Right atrium auricular region (tissue), 2 donors: ENCODE data around the gene MRNIP. TPM values are rescaled to one million over a fixed set of nuclear protein-coding genes. Genes with fewer than 3 reads are reported as not detected.

Experiments
- DNase-seq: peaks from one replicate; pipeline ENCODE4 v3.0.0-alpha.2; 2019; ENCODE audit warnings: low spot score
- H3K27ac ChIP-seq, 2 donors: fragments of 200-600 bp; sonication (generic); 1 replicate in 1 of 2; 2 replicates in 1 of 2; pipeline ENCODE4 v1.5.1; 2016 to 2019
- H3K27me3 ChIP-seq, 2 donors: fragments of 200-600 bp; sonication (generic); one replicate each; pipeline versions ENCODE4 v1.5.1 to v1.6.0; 2017 to 2019
- H3K36me3 ChIP-seq: fragments of 200-600 bp; sonication (generic); one replicate; pipeline ENCODE4 v1.5.1; 2016
- H3K4me1 ChIP-seq, 2 donors: fragments of 200-600 bp; sonication (generic); one replicate each; pipeline versions ENCODE4 v1.5.1 to v1.6.0; 2017 to 2019
- H3K4me3 ChIP-seq, 2 donors: fragments of 200-600 bp; sonication (generic); 1 replicate in 1 of 2; 2 replicates in 1 of 2; pipeline ENCODE4 v1.5.1; 2017 to 2019; ENCODE audit warnings: mild to moderate bottlenecking in 1 of 2, moderate library complexity in 1 of 2
- H3K9me3 ChIP-seq, 2 donors: fragments of 200-600 bp; sonication (generic); one replicate each; pipeline ENCODE4 v1.5.1; 2019
- CTCF ChIP-seq, 2 donors: fragments of 200-600 bp; sonication (generic); IDR thresholded peaks; one replicate each; pipeline ENCODE4 v1.5.1; 2019; ENCODE audit warnings: antibody characterized with exemption in 2 of 2
- total RNA-seq, 2 donors: library from RNA; depleted of rRNA; stranded (reverse); fragments of >200 nt; gene quantifications; one replicate each; pipeline ENCODE4 v1.1.0, GENCODE V29; 2016

MRNIP gene
- total RNA-seq, 2 donors from 2014 or later, result 12.5 to 20.3 TPM

- no peaks in the 10 kb centered on the region for H3K9me3 ChIP-seq
- H3K36me3 ChIP-seq, result peaks cover 23% of the 10 kb centered on the region
- no peak for DNase-seq
- no peaks in the 10 kb centered on the region for H3K27me3 ChIP-seq
- no peak overlapping the region for H3K4me3 ChIP-seq
- no peak for TF ChIP-seq CTCF (IDR thresholded peaks at IDR 0.05)
- H3K4me1 ChIP-seq, result peaks cover 0 to 48% of the 10 kb centered on the region in 2 donors
- no peak overlapping the region for H3K27ac ChIP-seq
Observed at GRCh38 chr5:179803651-179804554, 54.7 kb downstream of the MRNIP start.

GRCh38 chr5:179802950-179803562 is 55.6 kb downstream of the MRNIP start:
- no peak overlapping the region for H3K4me3 ChIP-seq
- H3K4me1 ChIP-seq, result peaks cover 0 to 47% of the 10 kb centered on the region in 2 donors
- no peak for TF ChIP-seq CTCF (IDR thresholded peaks at IDR 0.05)
- peaks cover 32% of the 10 kb centered on the region for H3K36me3 ChIP-seq
- H3K27me3 ChIP-seq, result no peaks in the 10 kb centered on the region
- H3K9me3 ChIP-seq, result no peaks in the 10 kb centered on the region
- no peak overlapping the region for H3K27ac ChIP-seq
- DNase-seq, result no peak

GRCh38 chr5:179802207-179802883 is 56.3 kb downstream of the MRNIP start:
- Histone ChIP-seq H3K4me1 (peaks cover 0 to 40% of the 10 kb centered on the region in 2 donors), H3K36me3 (peaks cover 39% of the 10 kb centered on the region), H3K4me3 (no peak overlapping the region), H3K9me3 (no peaks in the 10 kb centered on the region), H3K27me3 (no peaks in the 10 kb centered on the region), H3K27ac (no peak overlapping the region)
- no peak for TF ChIP-seq CTCF (IDR thresholded peaks at IDR 0.05)
- no peak for DNase-seq

- Histone ChIP-seq H3K4me1 (peaks cover 0 to 44% of the 10 kb centered on the region in 2 donors), H3K36me3 (peaks cover 42% of the 10 kb centered on the region)
- peak; percentile 41 to 79 for TF ChIP-seq CTCF (IDR thresholded peaks at IDR 0.05)
Observed at GRCh38 chr5:179801304-179802206, 57.1 kb downstream of the MRNIP start.

GRCh38 chr5:179800696-179801201 is 57.9 kb downstream of the MRNIP start:
- H3K9me3 ChIP-seq, result no peaks in the 10 kb centered on the region
- DNase-seq, result no peak
- peaks cover 42% of the 10 kb centered on the region for H3K36me3 ChIP-seq
- peaks cover 0 to 48% of the 10 kb centered on the region in 2 donors for H3K4me1 ChIP-seq
- H3K4me3 ChIP-seq, result no peak overlapping the region
- no peak for TF ChIP-seq CTCF (IDR thresholded peaks at IDR 0.05)
- no peaks in the 10 kb centered on the region for H3K27me3 ChIP-seq
- no peak overlapping the region for H3K27ac ChIP-seq

More at GRCh38 chr5:179801304-179802206, 57.1 kb downstream of the MRNIP start:
- DNase-seq, result no peak
- H3K27ac ChIP-seq, result no peak overlapping the region
- H3K27me3 ChIP-seq, result no peaks in the 10 kb centered on the region
- no peaks in the 10 kb centered on the region for H3K9me3 ChIP-seq
- H3K4me3 ChIP-seq, result no peak overlapping the region
